Panc1 (cell line): ENCODE measurements around the gene GRID1. TPM values are rescaled to one million over a fixed set of nuclear protein-coding genes. Genes with fewer than 3 reads are reported as not detected.

Experiments
- ATAC-seq: fragments of 200-7000 bp; cut with Tn5 transposase; 2 replicates; pipeline ENCODE4 v1.9.1; 2020; ENCODE audit warnings: mild to moderate bottlenecking, moderate library complexity
- BruUV-seq: library from RNA; stranded (reverse); fragments of 400-500 nt; replicated peaks from 2 replicates; lab custom pipeline; 2021; lab: Mats Ljungman, UMichigan
- CTCF ChIA-PET: fragments of 300-600 bp; sonication (Branson Sonifier 250); formaldehyde crosslinking; loops from one replicate; lab custom pipeline; 2022; ENCODE audit warnings: antibody characterized with exemption; lab: Charles Lee
- POLR2A ChIA-PET: fragments of 300-600 bp; sonication (Branson Sonifier 250); formaldehyde crosslinking; loops from one replicate; lab custom pipeline; 2022; ENCODE audit warnings: antibody characterized with exemption; lab: Charles Lee
- DNase-seq: peaks from one replicate; pipeline ENCODE4 v3.0.0-alpha.2; 2010; ENCODE audit warnings: low read depth, low spot score
- H3K27ac ChIP-seq: 2 replicates; pipeline ENCODE4 v1.5.1; 2011; ENCODE audit warnings: mild to moderate bottlenecking, low read length, inconsistent platforms
- H3K27me3 ChIP-seq: fragments of 200-500 bp; sonication (Bioruptor generic); 2 replicates; pipeline ENCODE4 v1.6.0; 2014; ENCODE audit warnings: low read length, inconsistent platforms; ENCODE audit not compliant: control insufficient read depth, insufficient read depth
- H3K36me3 ChIP-seq: fragments of 200-500 bp; sonication (Bioruptor generic); 2 replicates; pipeline ENCODE4 v1.5.1; 2014; ENCODE audit warnings: inconsistent platforms, mild to moderate bottlenecking, low read length, moderate library complexity; ENCODE audit not compliant: control insufficient read depth, insufficient read depth
- H3K4me1 ChIP-seq: 2 replicates; pipeline ENCODE4 v1.5.1; 2011; ENCODE audit warnings: inconsistent platforms, mild to moderate bottlenecking, low read length, moderate library complexity; ENCODE audit not compliant: control insufficient read depth, insufficient read depth
- H3K4me3 ChIP-seq, 2 experiments: 2 replicates each; pipeline ENCODE4 v1.5.1; 2011 to 2012; ENCODE audit warnings: low read depth in 2 of 2, low read length in 2 of 2, mild to moderate bottlenecking in 2 of 2, inconsistent platforms in 1 of 2, moderate library complexity in 1 of 2
- H3K9me3 ChIP-seq: fragments of 200-500 bp; sonication (Bioruptor generic); 2 replicates; pipeline ENCODE4 v1.5.1; 2014; ENCODE audit warnings: low read depth, mild to moderate bottlenecking, inconsistent platforms, low read length, moderate library complexity; ENCODE audit not compliant: control insufficient read depth, insufficient read depth
- CTCF ChIP-seq: fragments of 450-650 bp; IDR thresholded peaks from 2 replicates; pipeline ENCODE4 v1.5.1; 2017; ENCODE audit warnings: mild to moderate bottlenecking
- POLR2AphosphoS5 ChIP-seq: IDR thresholded peaks from 2 replicates; pipeline ENCODE4 v1.6.1; 2012; ENCODE audit warnings: mild to moderate bottlenecking, low read depth, low read length, moderate library complexity
- REST ChIP-seq, 2 experiments: IDR thresholded peaks; 2 replicates each; pipeline ENCODE4 v1.6.1; 2011 to 2012; ENCODE audit warnings: low read depth in 2 of 2, control low read depth in 1 of 2, low read length in 1 of 2, mild to moderate bottlenecking in 1 of 2, moderate library complexity in 1 of 2; ENCODE audit not compliant: insufficient read depth in 1 of 2
- SIN3A ChIP-seq: IDR thresholded peaks from 2 replicates; pipeline ENCODE4 v1.6.1; 2012; ENCODE audit warnings: low read depth, mild to moderate bottlenecking, low read length, moderate library complexity, borderline replicate concordance; ENCODE audit not compliant: insufficient read depth
- TCF7L2 ChIP-seq: IDR thresholded peaks from 2 replicates; pipeline ENCODE4 v1.6.1; 2011; ENCODE audit warnings: mild to moderate bottlenecking, low read depth, low read length, inconsistent platforms
- in situ Hi-C: cut with HindIII; loops from 2 replicates; pipeline ENCODE4 v1.10.0; 2016; ENCODE audit warnings: low sequenced_read_pairs, low pct_unique_long_range_greater_than_20kb
- intact Hi-C: fragments of 100-400 bp; cut with micrococcal nuclease; formaldehyde crosslinking; loops from one replicate; pipeline ENCODE4 v1.10.0; 2022; ENCODE audit not compliant: unreplicated experiment
- total RNA-seq: library from RNA; stranded (reverse); gene quantifications from one replicate; pipeline ENCODE4 v1.2.1, GENCODE V29; 2021; ENCODE audit not compliant: unreplicated experiment

The GRID1 gene
- total RNA-seq, 1 experiment from 2014 or later: 2.3 TPM

- intact Hi-C loops (no loop called here), in situ Hi-C loops (no loop called here)
- TF ChIP-seq CTCF: no peak
- TF ChIP-seq POLR2AphosphoS5: no peak
- TF ChIP-seq TCF7L2: no peak
- TF ChIP-seq SIN3A: no peak
- TF ChIP-seq REST (IDR thresholded peaks at IDR 0.05; ENCODE audit: insufficient read depth in 1 of 2, low read depth in 2 of 2, low read length in 1 of 2): no peak
- Histone ChIP-seq H3K36me3 (no peaks in the 10 kb centered on the region), H3K9me3 (no peaks in the 10 kb centered on the region), H3K4me1 (no peaks in the 10 kb centered on the region), H3K27me3 (no peaks in the 10 kb centered on the region), H3K27ac (no peak overlapping the region), H3K4me3 (no peak overlapping the region)
- ATAC-seq: no peak
- CTCF ChIA-PET: no interaction called here
- DNase-seq: no peak
- BruUV-seq: no TSS peak
- POLR2A ChIA-PET: interaction anchor here (0.7 kb wide), 1 partner anchor 49 kb away, joined by 3 read pairs; no protein-coding TSS in a partner anchor
Observed at GRCh38 chr10:85593226-85593772, 773.3 kb downstream of the GRID1 start.

GRCh38 chr10:85581371-85581770 is 785.2 kb downstream of the GRID1 start:
- in situ Hi-C loops: no loop called here

More at GRCh38 chr10:85581371-85581770, 785.2 kb downstream of the GRID1 start:
- ChIA-PET POLR2A (no interaction called here), CTCF (no interaction called here)
- intact Hi-C loops: no loop called here
- no peaks in the 10 kb centered on the region for H3K4me1 ChIP-seq
- no peak for TF ChIP-seq REST (IDR thresholded peaks at IDR 0.05; ENCODE audit: insufficient read depth in 1 of 2, low read depth in 2 of 2, low read length in 1 of 2)
- TF ChIP-seq POLR2AphosphoS5: no peak
- TF ChIP-seq TCF7L2: no peak
- TF ChIP-seq SIN3A: no peak
- TF ChIP-seq CTCF: no peak
- no peaks in the 10 kb centered on the region for H3K9me3 ChIP-seq
- no peaks in the 10 kb centered on the region for H3K27me3 ChIP-seq
- BruUV-seq: no TSS peak
- no peak for DNase-seq
- no peak overlapping the region for H3K27ac ChIP-seq
- no peaks in the 10 kb centered on the region for H3K36me3 ChIP-seq
- ATAC-seq: no peak
- no peak overlapping the region for H3K4me3 ChIP-seq
